ENCODE measurements around the gene KLRF2. TPM values are rescaled to one million over a fixed set of nuclear protein-coding genes. Genes with fewer than 3 reads are reported as not detected.

The KLRF2 gene
- total RNA-seq, 2 experiments from 2014 or later, result not detected

GRCh38 chr12:9899209-9899608 lies 17.9 kb downstream of the KLRF2 start:
- POLR2A ChIA-PET, result no interaction called here
- Histone ChIP-seq H3K9me3 (ENCODE audit: low read length) (0 out of 2 replicates have a peak, but pooled peaks cover 6% of the 10 kb centered on the region), H3K36me3 (ENCODE audit: insufficient read depth, low read length) (no peaks in the 10 kb centered on the region), H3K27ac (ENCODE audit: low read depth, low read length, poor library complexity, severe bottlenecking) (no peak overlapping the region), H3K79me2 (ENCODE audit: insufficient read depth, low read depth, low read length) (no peaks in the 10 kb centered on the region), H2AFZ (ENCODE audit: low read length) (no peak overlapping the region), H3K9me2 (ENCODE audit: insufficient read depth, low read length) (no peaks in the 10 kb centered on the region), H4K20me1 (ENCODE audit: insufficient read depth, low read length) (no peaks in the 10 kb centered on the region), H3K4me1 (ENCODE audit: insufficient read depth, low read length, poor library complexity, severe bottlenecking) (no peaks in the 10 kb centered on the region), H3K4me3 (ENCODE audit: low read depth, low read length, poor library complexity, severe bottlenecking) (no peak overlapping the region), H3K4me2 (ENCODE audit: low read length) (no peak overlapping the region)
- DNase-seq (ENCODE audit: low spot score), result no peak
- intact Hi-C loops (cut with micrococcal nuclease; ENCODE audit: unreplicated experiment), result no loop called here
- CTCF ChIA-PET (ENCODE audit: unreplicated experiment), result no interaction called here
- TF ChIP-seq, protein P1, sequence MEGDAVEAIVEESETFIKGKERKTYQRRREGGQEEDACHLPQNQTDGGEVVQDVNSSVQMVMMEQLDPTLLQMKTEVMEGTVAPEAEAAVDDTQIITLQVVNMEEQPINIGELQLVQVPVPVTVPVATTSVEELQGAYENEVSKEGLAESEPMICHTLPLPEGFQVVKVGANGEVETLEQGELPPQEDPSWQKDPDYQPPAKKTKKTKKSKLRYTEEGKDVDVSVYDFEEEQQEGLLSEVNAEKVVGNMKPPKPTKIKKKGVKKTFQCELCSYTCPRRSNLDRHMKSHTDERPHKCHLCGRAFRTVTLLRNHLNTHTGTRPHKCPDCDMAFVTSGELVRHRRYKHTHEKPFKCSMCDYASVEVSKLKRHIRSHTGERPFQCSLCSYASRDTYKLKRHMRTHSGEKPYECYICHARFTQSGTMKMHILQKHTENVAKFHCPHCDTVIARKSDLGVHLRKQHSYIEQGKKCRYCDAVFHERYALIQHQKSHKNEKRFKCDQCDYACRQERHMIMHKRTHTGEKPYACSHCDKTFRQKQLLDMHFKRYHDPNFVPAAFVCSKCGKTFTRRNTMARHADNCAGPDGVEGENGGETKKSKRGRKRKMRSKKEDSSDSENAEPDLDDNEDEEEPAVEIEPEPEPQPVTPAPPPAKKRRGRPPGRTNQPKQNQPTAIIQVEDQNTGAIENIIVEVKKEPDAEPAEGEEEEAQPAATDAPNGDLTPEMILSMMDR (conservative IDR thresholded peaks at IDR 0.05; ENCODE audit: low read length), result no peak
- no peak for TF ChIP-seq EZH2phosphoT487 (IDR thresholded peaks at IDR 0.05; ENCODE audit: borderline replicate concordance, low read depth, low read length)
- BruUV-seq (replicated peaks), result no TSS peak

DNA sequence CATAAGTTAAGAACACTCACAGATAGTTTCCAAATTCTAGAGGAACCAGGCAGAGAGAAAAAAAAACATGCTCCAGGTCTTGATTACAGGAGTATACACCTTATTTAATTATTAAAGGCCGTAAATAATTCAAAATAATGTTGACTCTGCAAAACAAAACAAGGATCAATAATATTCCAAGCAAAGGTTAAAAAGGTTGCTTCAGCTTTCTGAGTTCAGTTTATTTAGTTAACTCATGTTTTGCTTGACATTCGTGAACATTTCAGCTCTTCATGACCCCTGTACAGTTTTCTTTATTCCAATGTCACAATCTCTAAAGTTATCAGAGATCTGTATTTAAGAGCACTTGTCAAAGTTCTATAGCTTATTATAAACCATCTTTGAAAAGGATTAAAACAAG lies 19.6 kb downstream of the KLRF2 start:
- Histone ChIP-seq H3K4me2 (ENCODE audit: low read length) (no peak overlapping the region), H3K9me2 (ENCODE audit: insufficient read depth, low read length) (no peaks in the 10 kb centered on the region), H3K9me3 (ENCODE audit: low read length) (0 out of 2 replicates have a peak, but pooled peaks cover 6% of the 10 kb centered on the region), H3K27ac (ENCODE audit: low read depth, low read length, poor library complexity, severe bottlenecking) (no peak overlapping the region), H3K79me2 (ENCODE audit: insufficient read depth, low read depth, low read length) (no peaks in the 10 kb centered on the region), H3K4me1 (ENCODE audit: insufficient read depth, low read length, poor library complexity, severe bottlenecking) (no peaks in the 10 kb centered on the region), H3K4me3 (ENCODE audit: low read depth, low read length, poor library complexity, severe bottlenecking) (no peak overlapping the region), H4K20me1 (ENCODE audit: insufficient read depth, low read length) (no peaks in the 10 kb centered on the region), H2AFZ (ENCODE audit: low read length) (no peak overlapping the region), H3K36me3 (ENCODE audit: insufficient read depth, low read length) (no peaks in the 10 kb centered on the region)
- no TSS peak for BruUV-seq (replicated peaks)
- TF ChIP-seq EZH2phosphoT487 (IDR thresholded peaks at IDR 0.05; ENCODE audit: borderline replicate concordance, low read depth, low read length), result no peak
- TF ChIP-seq, protein P1 (conservative IDR thresholded peaks at IDR 0.05; ENCODE audit: low read length), result no peak
- intact Hi-C loops (cut with micrococcal nuclease; ENCODE audit: unreplicated experiment), result no loop called here
- ChIA-PET POLR2A (no interaction called here), CTCF (ENCODE audit: unreplicated experiment) (no interaction called here)
- DNase-seq (ENCODE audit: low spot score), result no peak

GRCh38 chr12:9902539-9903228 lies 21.4 kb downstream of the KLRF2 start:
- no peak for TF ChIP-seq EZH2phosphoT487 (IDR thresholded peaks at IDR 0.05; ENCODE audit: borderline replicate concordance, low read depth, low read length)
- TF ChIP-seq, protein P1 (conservative IDR thresholded peaks at IDR 0.05; ENCODE audit: low read length), result no peak
- Histone ChIP-seq H3K27ac (ENCODE audit: low read depth, low read length, poor library complexity, severe bottlenecking) (no peak overlapping the region), H2AFZ (ENCODE audit: low read length) (no peak overlapping the region), H3K79me2 (ENCODE audit: insufficient read depth, low read depth, low read length) (no peaks in the 10 kb centered on the region), H3K4me2 (ENCODE audit: low read length) (no peak overlapping the region), H4K20me1 (ENCODE audit: insufficient read depth, low read length) (no peaks in the 10 kb centered on the region), H3K9me2 (ENCODE audit: insufficient read depth, low read length) (no peaks in the 10 kb centered on the region), H3K9me3 (ENCODE audit: low read length) (0 out of 2 replicates have a peak, but pooled peaks cover 6% of the 10 kb centered on the region), H3K4me3 (ENCODE audit: low read depth, low read length, poor library complexity, severe bottlenecking) (no peak overlapping the region), H3K36me3 (ENCODE audit: insufficient read depth, low read length) (no peaks in the 10 kb centered on the region), H3K4me1 (ENCODE audit: insufficient read depth, low read length, poor library complexity, severe bottlenecking) (no peaks in the 10 kb centered on the region)
- BruUV-seq (replicated peaks), result no TSS peak
- POLR2A ChIA-PET, result interaction anchor here (0.6 to 0.8 kb wide), 2 partner anchors 13 to 190 kb away, joined by 3 to 5 read pairs; no protein-coding TSS in a partner anchor
- DNase-seq (ENCODE audit: low spot score), result no peak
- CTCF ChIA-PET (ENCODE audit: unreplicated experiment), result no interaction called here
- intact Hi-C loops (cut with micrococcal nuclease; ENCODE audit: unreplicated experiment), result no loop called here

Data from OCI-LY7 (cell line).